Smooth muscle cell (in vitro differentiated cells): ENCODE measurements around the gene HP. TPM values are rescaled to one million over a fixed set of nuclear protein-coding genes. Genes with fewer than 3 reads are reported as not detected.

Experiments
- DNase-seq: peaks from one replicate; lab custom pipeline; 2025; ENCODE audit not compliant: unreplicated experiment; lab: John Stamatoyannopoulos, UW
- H2AFZ ChIP-seq: fragments of 200-600 bp; sonication (generic); 2 replicates; pipeline ENCODE4 v1.6.0; 2016; ENCODE audit warnings: antibody characterized with exemption, low read depth, mild to moderate bottlenecking
- H3F3A ChIP-seq: fragments of 200-600 bp; sonication (generic); 2 replicates; pipeline ENCODE4 v1.6.0; 2017; ENCODE audit warnings: antibody characterized with exemption, low read depth
- H3K27ac ChIP-seq: fragments of 200-600 bp; sonication (generic); 2 replicates; pipeline ENCODE4 v1.5.1; 2016; ENCODE audit warnings: low read depth, mild to moderate bottlenecking
- H3K27me3 ChIP-seq: fragments of 200-600 bp; sonication (generic); 2 replicates; pipeline ENCODE4 v1.6.1; 2016; ENCODE audit warnings: low read depth, mild to moderate bottlenecking
- H3K36me3 ChIP-seq: fragments of 200-600 bp; sonication (generic); 2 replicates; pipeline ENCODE4 v1.5.1; 2016; ENCODE audit warnings: low read depth
- H3K4me1 ChIP-seq: fragments of 200-600 bp; sonication (generic); 2 replicates; pipeline ENCODE4 v1.5.1; 2016; ENCODE audit warnings: low read depth
- H3K4me2 ChIP-seq: fragments of 200-600 bp; sonication (generic); 2 replicates; pipeline ENCODE4 v1.6.0; 2016; ENCODE audit warnings: mild to moderate bottlenecking
- H3K4me3 ChIP-seq: fragments of 200-600 bp; sonication (generic); 2 replicates; pipeline ENCODE4 v1.5.1; 2016; ENCODE audit warnings: mild to moderate bottlenecking
- H3K79me2 ChIP-seq: fragments of 200-600 bp; sonication (generic); 2 replicates; pipeline ENCODE4 v1.6.0; 2016; ENCODE audit warnings: low read depth, mild to moderate bottlenecking
- H3K9ac ChIP-seq: fragments of 200-600 bp; sonication (generic); 2 replicates; pipeline ENCODE4 v1.6.0; 2016; ENCODE audit warnings: low read depth
- H3K9me3 ChIP-seq: fragments of 200-600 bp; sonication (generic); replicated peaks from 2 replicates; pipeline ENCODE4 v1.5.1; 2016; ENCODE audit warnings: low read depth
- H4K20me1 ChIP-seq: fragments of 200-600 bp; sonication (generic); 2 replicates; pipeline ENCODE4 v1.6.0; 2016; ENCODE audit warnings: low read depth
- CTCF ChIP-seq: fragments of 200-600 bp; sonication (generic); IDR thresholded peaks from 2 replicates; pipeline ENCODE4 v1.5.1; 2017; ENCODE audit warnings: borderline replicate concordance, mild to moderate bottlenecking, antibody characterized with exemption; ENCODE audit not compliant: insufficient read depth, poor library complexity, severe bottlenecking
- WGBS: methylation state at CpG from one replicate; pipeline ENCODE4 v1.1.7; 2016; ENCODE audit warnings: low lambda C conversion rate; 5-methylcytosine and 5-hydroxymethylcytosine counted together
- polyA plus RNA-seq: library from polyadenylated mRNA; unstranded; fragments of >200 nt; fragmentation: Nextera tagmentation; extraction: Ambion mirVana; gene quantifications from 2 replicates; pipeline ENCODE4 v1.2.1, GENCODE V29; 2016
- total RNA-seq: library from RNA; depleted of rRNA; stranded (reverse); fragments of >200 nt; gene quantifications from 2 replicates; pipeline ENCODE4 v1.2.3, GENCODE V29; 2014

Gene HP
- total and polyA plus RNA-seq, 2 experiments from 2014 or later, result 0.33 TPM; not detected in 1

- peaks cover 23% of the 10 kb centered on the region for H3K36me3 ChIP-seq
- H3K4me1 ChIP-seq, result peaks cover 12% of the 10 kb centered on the region
- no peaks in the 10 kb centered on the region for H3K27me3 ChIP-seq
- H3K27ac ChIP-seq, result peak overlapping the region; percentile 66
- DNase-seq, result no peak
- WGBS, result 3% methylated on average over 22 of the region's 22 CpGs
- H3K9ac ChIP-seq, result peak overlapping the region; percentile 80
- no peak for TF ChIP-seq CTCF
- H3K9me3 ChIP-seq, result no peaks in the 10 kb centered on the region
- peak overlapping the region; percentile 88 for H2AFZ ChIP-seq
- H3F3A ChIP-seq, result no peaks in the 10 kb centered on the region
- no peaks in the 10 kb centered on the region for H4K20me1 ChIP-seq
- peak overlapping the region; percentile 80 for H3K4me3 ChIP-seq
- H3K4me2 ChIP-seq, result peak overlapping the region; percentile 83
- peaks cover 45% of the 10 kb centered on the region for H3K79me2 ChIP-seq
These were observed 38.6 kb downstream of the HP start for GRCh38 chr16:72092832-72093447.

GRCh38 chr16:72093448-72094265, 39.4 kb downstream of the HP start, which contains the start of the genes DHX38 and TXNL4B:
DHX38 (plus strand) TSS chr16:72093847; CDS start chr16:72096158, 2,311 bp downstream.
TXNL4B (minus strand) TSS chr16:72093620; CDS start chr16:72090749, 2,871 bp downstream.
- Histone ChIP-seq H3K79me2 (peaks cover 45% of the 10 kb centered on the region), H3F3A (no peaks in the 10 kb centered on the region), H3K27me3 (no peaks in the 10 kb centered on the region), H3K9ac (peak within 1 kb of the TSS; percentile 83), H2AFZ (peak within 1 kb of the TSS; percentile 88), H3K4me3 (peak within 1 kb of the TSS; percentile 80), H3K4me1 (peaks cover 12% of the 10 kb centered on the region), H3K4me2 (peak within 1 kb of the TSS; percentile 95), H4K20me1 (peaks cover 6% of the 10 kb centered on the region), H3K9me3 (no peaks in the 10 kb centered on the region), H3K27ac (peak within 1 kb of the TSS; percentile 66), H3K36me3 (peaks cover 17% of the 10 kb centered on the region)
- DNase-seq, result peak; percentile 60
- no peak for TF ChIP-seq CTCF
- under 1% methylated on average over 43 of the region's 43 CpGs for WGBS

GRCh38 chr16:72094266-72094610, 39.9 kb downstream of the HP start:
- WGBS, result 2% methylated on average over 11 of the region's 11 CpGs
- DNase-seq, result no peak

More at GRCh38 chr16:72094266-72094610, 39.9 kb downstream of the HP start:
- Histone ChIP-seq H3F3A (no peaks in the 10 kb centered on the region), H3K4me3 (peak overlapping the region; percentile 80), H3K9ac (peak overlapping the region; percentile 83), H3K9me3 (no peaks in the 10 kb centered on the region), H3K4me2 (peak overlapping the region; percentile 95), H3K4me1 (peaks cover 12% of the 10 kb centered on the region), H3K27me3 (no peaks in the 10 kb centered on the region), H3K36me3 (peaks cover 12% of the 10 kb centered on the region), H3K27ac (peak overlapping the region; percentile 66), H3K79me2 (peaks cover 45% of the 10 kb centered on the region), H4K20me1 (peaks cover 6% of the 10 kb centered on the region), H2AFZ (peak overlapping the region; percentile 69)
- TF ChIP-seq CTCF, result no peak
